SK-N-SH treated with all-trans-retinoic acid at 6 μM for 48 hours (cell line): ENCODE results near the gene FLRT1.
A peak's percentile ranks its signal among the peaks of the same experiment; 100 is the strongest.

Source experiments
- ATAC-seq: fragments of 200-7000 bp; cut with Tn5 transposase; 3 replicates; pipeline ENCODE4 v1.9.1; 2020; ENCODE audit warnings: mild to moderate bottlenecking, moderate library complexity
- ARNTL ChIP-seq: fragments of 450-650 bp; formaldehyde crosslinking; IDR thresholded peaks from 2 replicates; pipeline ENCODE4 v1.5.0; 2020; ENCODE audit warnings: low read depth, mild to moderate bottlenecking, moderate library complexity, borderline replicate concordance
- CREB5 ChIP-seq: fragments of 250-450 bp; sonication (Bioruptor Pico); IDR thresholded peaks from 2 replicates; pipeline ENCODE4 v1.5.1; 2020; ENCODE audit warnings: low read depth, mild to moderate bottlenecking, moderate library complexity
- CSDC2 ChIP-seq: fragments of 250-450 bp; sonication (Bioruptor Pico); IDR thresholded peaks from 2 replicates; pipeline ENCODE4 v1.5.0; 2020; ENCODE audit warnings: mild to moderate bottlenecking, moderate library complexity
- CSRNP3 ChIP-seq: fragments of 250-450 bp; sonication (Bioruptor Pico); IDR thresholded peaks from 2 replicates; pipeline ENCODE4 v1.5.1; 2021; ENCODE audit warnings: mild to moderate bottlenecking, moderate library complexity
- ESRRG ChIP-seq: fragments of 250-450 bp; sonication (Bioruptor Pico); IDR thresholded peaks from 2 replicates; pipeline ENCODE4 v1.6.1; 2021; ENCODE audit warnings: mild to moderate bottlenecking
- GLIS3 ChIP-seq: fragments of 250-450 bp; sonication (Bioruptor Pico); IDR thresholded peaks from 2 replicates; pipeline ENCODE4 v1.5.0; 2020; ENCODE audit warnings: mild to moderate bottlenecking, moderate library complexity
- ISL1 ChIP-seq: fragments of 250-450 bp; sonication (Bioruptor Pico); IDR thresholded peaks from 2 replicates; pipeline ENCODE4 v2.1.2; 2022; ENCODE audit warnings: mild to moderate bottlenecking, moderate library complexity
- PATZ1 ChIP-seq: fragments of 250-450 bp; sonication (Bioruptor Pico); IDR thresholded peaks from 2 replicates; pipeline ENCODE4 v1.8.0; 2020; ENCODE audit warnings: mild to moderate bottlenecking, moderate library complexity, borderline replicate concordance
- POU6F1 ChIP-seq: fragments of 250-450 bp; sonication (Bioruptor Pico); IDR thresholded peaks from 2 replicates; pipeline ENCODE4 v1.8.0; 2021; ENCODE audit warnings: low read depth, mild to moderate bottlenecking, moderate library complexity, borderline replicate concordance
- PPARA ChIP-seq: fragments of 250-450 bp; sonication (Bioruptor Pico); IDR thresholded peaks from 2 replicates; pipeline ENCODE4 v1.5.0; 2020; ENCODE audit warnings: mild to moderate bottlenecking, borderline replicate concordance
- RARB ChIP-seq: fragments of 250-450 bp; sonication (Bioruptor Pico); IDR thresholded peaks from 2 replicates; pipeline ENCODE4 v1.8.0; 2021; ENCODE audit warnings: mild to moderate bottlenecking, moderate library complexity
- SNAI2 ChIP-seq: fragments of 250-450 bp; sonication (Bioruptor Pico); IDR thresholded peaks from 2 replicates; pipeline ENCODE4 v1.5.0; 2020; ENCODE audit warnings: mild to moderate bottlenecking, moderate library complexity
- TCF4 ChIP-seq: fragments of 250-450 bp; sonication (Bioruptor Pico); IDR thresholded peaks from 2 replicates; pipeline ENCODE4 v1.8.0; 2021; ENCODE audit warnings: mild to moderate bottlenecking, moderate library complexity, borderline replicate concordance
- TOX ChIP-seq: fragments of 250-450 bp; sonication (Bioruptor Pico); IDR thresholded peaks from 2 replicates; pipeline ENCODE4 v1.8.0; 2021; ENCODE audit warnings: mild to moderate bottlenecking, moderate library complexity, borderline replicate concordance
- TSHZ2 ChIP-seq: fragments of 250-450 bp; sonication (Bioruptor Pico); IDR thresholded peaks from 2 replicates; pipeline ENCODE4 v1.5.0; 2020; ENCODE audit warnings: mild to moderate bottlenecking, moderate library complexity
- ZC3H10 ChIP-seq: fragments of 250-450 bp; sonication (Bioruptor Pico); IDR thresholded peaks from 2 replicates; pipeline ENCODE4 v1.5.1; 2021; ENCODE audit warnings: mild to moderate bottlenecking, moderate library complexity
- ZFP3 ChIP-seq: fragments of 250-450 bp; sonication (Bioruptor Pico); IDR thresholded peaks from 2 replicates; pipeline ENCODE4 v1.5.0; 2020; ENCODE audit warnings: mild to moderate bottlenecking, moderate library complexity
- ZFP30 ChIP-seq: fragments of 450-650 bp; formaldehyde crosslinking; IDR thresholded peaks from 2 replicates; pipeline ENCODE4 v1.5.0; 2022; ENCODE audit warnings: mild to moderate bottlenecking, moderate library complexity
- ZNF565 ChIP-seq: fragments of 450-650 bp; formaldehyde crosslinking; conservative IDR thresholded peaks from 2 replicates; pipeline ENCODE4 v1.5.0; 2020; ENCODE audit warnings: low read depth, mild to moderate bottlenecking, moderate library complexity
- ZNF70 ChIP-seq: fragments of 450-650 bp; formaldehyde crosslinking; IDR thresholded peaks from 2 replicates; pipeline ENCODE4 v1.5.0; 2020; ENCODE audit warnings: mild to moderate bottlenecking, moderate library complexity
- ZNF8 ChIP-seq: fragments of 450-650 bp; formaldehyde crosslinking; IDR thresholded peaks from 2 replicates; pipeline ENCODE4 v1.5.0; 2020; ENCODE audit warnings: mild to moderate bottlenecking, moderate library complexity

FLRT1 gene

GRCh38 chr11:64015935-64016845, 19.5 kb upstream of the FLRT1 start:
- ATAC-seq, result peak; percentile 8; the same call in 1 of the 3 replicates
- TF ChIP-seq ARNTL (CRISPR knock-in tag) (no peak), ZNF565 (CRISPR knock-in tag) (no peak), ZC3H10 (no peak), PATZ1 (CRISPR knock-in tag) (no peak), PPARA (CRISPR knock-in tag) (no peak), POU6F1 (CRISPR knock-in tag) (no peak), SNAI2 (no peak), TOX (no peak), CSDC2 (CRISPR knock-in tag) (no peak), ZFP3 (no peak), GLIS3 (CRISPR knock-in tag) (no peak), ZNF8 (CRISPR knock-in tag) (no peak), CREB5 (CRISPR knock-in tag) (no peak), ZFP30 (CRISPR knock-in tag) (no peak), ZNF70 (CRISPR knock-in tag) (no peak), TCF4 (CRISPR knock-in tag) (no peak), TSHZ2 (no peak)

GRCh38 chr11:64017945-64018224, 17.8 kb upstream of the FLRT1 start:
- no peak for ATAC-seq
- TF ChIP-seq ARNTL (CRISPR knock-in tag) (no peak), ZFP30 (CRISPR knock-in tag) (no peak), ISL1 (CRISPR knock-in tag) (no peak), ESRRG (CRISPR knock-in tag) (no peak), ZNF70 (CRISPR knock-in tag) (no peak), TOX (no peak), TSHZ2 (no peak), PPARA (CRISPR knock-in tag) (no peak), POU6F1 (CRISPR knock-in tag) (no peak), RARB (CRISPR knock-in tag) (no peak), CSRNP3 (no peak), ZNF8 (CRISPR knock-in tag) (no peak), ZC3H10 (no peak), TCF4 (CRISPR knock-in tag) (no peak)
